A172 (cell line): ENCODE data around the gene CYP27B1. TPM values are rescaled to one million over a fixed set of nuclear protein-coding genes. Genes with fewer than 3 reads are reported as not detected.
A peak's percentile ranks its signal among the peaks of the same experiment; 100 is the strongest.

Source experiments
- DNase-seq: peaks from one replicate; pipeline ENCODE4 v3.0.0-alpha.2; 2015; ENCODE audit warnings: low spot score
- total RNA-seq: library from RNA; depleted of rRNA; stranded (reverse); fragments of >200 nt; shearing (Covaris generic); gene quantifications from 2 replicates; pipeline ENCODE4 v1.2.3, GENCODE V29; 2014

The CYP27B1 gene
- total RNA-seq, 1 experiment from 2014 or later = 0.90 TPM

- peak; percentile 99 for DNase-seq
Observed at GRCh38 chr12:57751788-57752667, 14.8 kb downstream of the CYP27B1 start, which contains the start of gene CDK4. CDK4 (minus strand) TSS chr12:57752310; CDS start chr12:57751717, 593 bp downstream.

GRCh38 chr12:57751432-57751787 is 15.5 kb downstream of the CYP27B1 start:
- DNase-seq = no peak

- DNase-seq = no peak
Observed at GRCh38 chr12:57750561-57751431, 16.1 kb downstream of the CYP27B1 start.

- DNase-seq = no peak
Observed at GRCh38 chr12:57749061-57749460, 17.8 kb downstream of the CYP27B1 start.

GRCh38 chr12:57746025-57746424 is 20.9 kb downstream of the CYP27B1 start:
- DNase-seq = no peak

GRCh38 chr12:57745485-57745881 is 21.4 kb downstream of the CYP27B1 start:
- no peak for DNase-seq

GRCh38 chr12:57744777-57745484 is 21.9 kb downstream of the CYP27B1 start, which contains the start of gene TSPAN31:
TSPAN31 (plus strand) TSS chr12:57745039; CDS start chr12:57745155, 116 bp downstream.
- peak; percentile 97 for DNase-seq

- DNase-seq = no peak
Observed at GRCh38 chr12:57744194-57744776, 22.6 kb downstream of the CYP27B1 start.

GRCh38 chr12:57743769-57744168 is 23.1 kb downstream of the CYP27B1 start:
- DNase-seq = no peak

GRCh38 chr12:57741844-57742738 is 24.8 kb downstream of the CYP27B1 start:
- no peak for DNase-seq

GRCh38 chr12:57741413-57741789 is 25.5 kb downstream of the CYP27B1 start:
- no peak for DNase-seq

- DNase-seq = no peak
Observed at GRCh38 chr12:57740656-57741412, 26.0 kb downstream of the CYP27B1 start.

- DNase-seq = no peak
Observed at GRCh38 chr12:57739914-57740538, 26.9 kb downstream of the CYP27B1 start.

GRCh38 chr12:57739387-57739786 is 27.5 kb downstream of the CYP27B1 start:
- no peak for DNase-seq

GRCh38 chr12:57738661-57739237 is 28.1 kb downstream of the CYP27B1 start, which contains the start of gene AGAP2:
AGAP2 (minus strand) TSS chr12:57738742; CDS start chr12:57738246, 496 bp downstream.
- no peak for DNase-seq

GRCh38 chr12:57737467-57738460 is 29.1 kb downstream of the CYP27B1 start:
- DNase-seq = no peak

- DNase-seq = no peak
Observed at GRCh38 chr12:57736741-57737466, 30.0 kb downstream of the CYP27B1 start.
